Gastrocnemius medialis (tissue), 4 donors: ENCODE measurements around the gene FGF21. TPM values are rescaled to one million over a fixed set of nuclear protein-coding genes. Genes with fewer than 3 reads are reported as not detected.

Experiments used
- ATAC-seq, 2 donors: fragments of 150-250 bp; one replicate each; pipeline ENCODE4 v1.9.1; 2016
- DNase-seq, 2 donors: peaks; one replicate each; pipeline ENCODE4 v3.0.0-alpha.2; 2019
- H3K27ac ChIP-seq, 4 donors: fragments of 200-600 bp; sonication (generic); 1 replicate in 1 of 4; 2 replicates in 3 of 4; pipeline ENCODE4 v1.5.1; 2016 to 2018; ENCODE audit warnings: mild to moderate bottlenecking in 2 of 4, moderate library complexity in 1 of 4
- H3K27me3 ChIP-seq, 3 donors: fragments of 200-600 bp; sonication (generic) in 2 of 3; 1 replicate in 1 of 3; 2 replicates in 2 of 3; pipeline versions ENCODE4 v1.5.1 to v1.6.0; 2016 to 2019; ENCODE audit warnings: mild to moderate bottlenecking in 1 of 3, moderate library complexity in 1 of 3
- H3K36me3 ChIP-seq, 2 donors: fragments of 200-600 bp; sonication (generic) in 1 of 2; one replicate each; pipeline ENCODE4 v1.5.1; 2017 to 2018
- H3K4me1 ChIP-seq, 2 donors: fragments of 200-600 bp; sonication (generic) in 1 of 2; one replicate each; pipeline ENCODE4 v1.5.1; 2016 to 2017; ENCODE audit warnings: mild to moderate bottlenecking in 2 of 2
- H3K4me3 ChIP-seq, 4 donors: fragments of 200-600 bp; sonication (generic) in 3 of 4; 1 replicate in 1 of 4; 2 replicates in 3 of 4; pipeline ENCODE4 v1.5.1; 2016 to 2019; ENCODE audit warnings: mild to moderate bottlenecking in 2 of 4
- H3K9me3 ChIP-seq, 3 donors: fragments of 200-600 bp; sonication (generic) in 2 of 3; 1 replicate in 1 of 3; 2 replicates in 2 of 3; pipeline ENCODE4 v1.5.1; 2016 to 2019
- CTCF ChIP-seq, 5 experiments: fragments of 450-650 bp in 3 of 5; fragments of 200-600 bp in 2 of 5; sonication (generic) in 2 of 5; IDR thresholded peaks in 4 of 5; conservative IDR thresholded peaks in 1 of 5; 1 replicate in 4 of 5; 2 replicates in 1 of 5; pipeline ENCODE4 v1.5.1; 2016 to 2019; ENCODE audit warnings: antibody characterized with exemption in 5 of 5, mild to moderate bottlenecking in 3 of 5, moderate library complexity in 3 of 5
- POLR2A ChIP-seq, 2 donors: fragments of 450-650 bp; IDR thresholded peaks; one replicate each; pipeline ENCODE4 v1.6.1; 2017; ENCODE audit warnings: antibody characterized with exemption in 2 of 2, mild to moderate bottlenecking in 2 of 2, moderate library complexity in 2 of 2
- in situ Hi-C, 4 donors: fragments of 200-750 bp; cut with MboI; loops; one replicate each; pipeline versions ENCODE4 v1.15.0 to v1.8.0; 2017; ENCODE audit warnings: low sequenced_read_pairs in 4 of 4
- intact Hi-C: fragments of 100-400 bp; cut with DNase I; formaldehyde crosslinking; loops from one replicate; pipeline ENCODE4 v1.15.1; 2023; ENCODE audit warnings: low total_unique reads
- total RNA-seq, 4 donors: library from RNA; depleted of rRNA; stranded (reverse); fragments of >200 nt; gene quantifications; one replicate each; pipeline versions ENCODE4 v1.1.0 to v1.2.3, GENCODE V29; 2016

FGF21 gene
- total RNA-seq, 4 donors from 2014 or later, result not detected

GRCh38 chr19:48793271-48793670, 37.9 kb downstream of the FGF21 start:
- Histone ChIP-seq H3K9me3 (no peaks in the 10 kb centered on the region), H3K4me3 (no peak overlapping the region), H3K27me3 (no peaks in the 10 kb centered on the region), H3K4me1 (peaks cover 0 to 4% of the 10 kb centered on the region in 2 donors), H3K27ac (no peak overlapping the region), H3K36me3 (no peaks in the 10 kb centered on the region)
- ATAC-seq (no peak), DNase-seq (no peak)
- in situ Hi-C loops (loop anchor here (5.0 kb wide), 2 partner anchors 39 to 49 kb away; no protein-coding TSS in a partner anchor), intact Hi-C loops (no loop called here)
- TF ChIP-seq POLR2A (IDR thresholded peaks at IDR 0.05) (no peak), CTCF (IDR thresholded peaks at IDR 0.05 in 4 of 5, conservative IDR thresholded peaks at IDR 0.05 in 1 of 5) (no peak)

- peaks cover 0 to 4% of the 10 kb centered on the region in 2 donors for H3K4me1 ChIP-seq
- H3K9me3 ChIP-seq, result no peaks in the 10 kb centered on the region
- intact Hi-C loops, result loop anchor here (2.0 kb wide), 1 partner anchor 17 kb away; the partner anchor contains the start of gene BCAT2
- ATAC-seq (no peak), DNase-seq (no peak)
- H3K4me3 ChIP-seq, result no peak overlapping the region
- no peaks in the 10 kb centered on the region for H3K27me3 ChIP-seq
- in situ Hi-C loops, result loop anchor here (5.0 kb wide), 2 partner anchors 38 to 48 kb away; no protein-coding TSS in a partner anchor
- peak overlapping the region; percentile 83 to 90 (median 86) for H3K27ac ChIP-seq
- TF ChIP-seq CTCF (IDR thresholded peaks at IDR 0.05 in 4 of 5, conservative IDR thresholded peaks at IDR 0.05 in 1 of 5), result no peak
- no peak for TF ChIP-seq POLR2A (IDR thresholded peaks at IDR 0.05)
- H3K36me3 ChIP-seq, result no peaks in the 10 kb centered on the region
Measured at GRCh38 chr19:48794291-48794690, 39.0 kb downstream of the FGF21 start.

DNA sequence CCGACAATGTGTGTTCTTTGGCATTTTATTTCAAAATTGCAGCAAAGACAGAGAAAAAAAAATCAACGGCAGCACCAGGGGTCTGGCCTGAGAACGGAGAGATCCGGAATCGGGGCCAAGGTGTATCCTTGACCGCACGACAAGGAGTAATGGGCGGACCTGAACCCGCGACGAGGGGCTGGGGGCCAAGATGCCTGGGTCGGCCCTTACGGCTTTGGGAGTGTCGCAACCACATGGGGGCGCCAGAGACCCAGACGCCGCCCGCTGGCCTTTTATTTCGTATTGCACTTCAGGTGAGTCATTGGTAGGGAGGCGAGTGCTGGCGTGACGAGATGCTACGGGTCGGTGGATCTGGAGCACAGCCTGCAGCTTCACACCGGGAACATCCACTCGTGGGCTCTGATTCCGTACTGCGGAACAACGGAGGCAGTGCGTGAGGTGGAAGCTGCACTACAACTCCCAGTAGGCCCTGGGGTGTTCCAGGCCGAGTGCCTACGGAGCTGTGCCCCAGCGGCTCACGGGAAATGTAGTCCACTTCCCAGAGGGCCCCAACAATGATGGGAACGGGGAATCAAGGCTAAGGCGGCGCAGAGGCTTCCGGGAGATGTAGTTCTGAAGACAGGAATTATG, 39.8 kb downstream of the FGF21 start:
- intact Hi-C loops (loop anchor here (1.0 to 5.0 kb wide), 4 partner anchors 16 to 257 kb away; partner anchors contain the start of genes BCAT2 and FTL), in situ Hi-C loops (no loop called here)
- ATAC-seq, result peak; percentile 97 to 98
- DNase-seq, result peak; percentile 90 to 93
- Histone ChIP-seq H3K27me3 (no peaks in the 10 kb centered on the region), H3K9me3 (no peaks in the 10 kb centered on the region), H3K36me3 (no peaks in the 10 kb centered on the region), H3K4me3 (peak overlapping the region; percentile 46 to 56 (median 51)), H3K4me1 (peaks cover 0 to 4% of the 10 kb centered on the region in 2 donors), H3K27ac (peak overlapping the region; percentile 83 to 90 (median 86))
- TF ChIP-seq CTCF (IDR thresholded peaks at IDR 0.05 in 4 of 5, conservative IDR thresholded peaks at IDR 0.05 in 1 of 5) (peak; percentile 98 to 99 (median 99)), POLR2A (IDR thresholded peaks at IDR 0.05) (no peak)

DNA sequence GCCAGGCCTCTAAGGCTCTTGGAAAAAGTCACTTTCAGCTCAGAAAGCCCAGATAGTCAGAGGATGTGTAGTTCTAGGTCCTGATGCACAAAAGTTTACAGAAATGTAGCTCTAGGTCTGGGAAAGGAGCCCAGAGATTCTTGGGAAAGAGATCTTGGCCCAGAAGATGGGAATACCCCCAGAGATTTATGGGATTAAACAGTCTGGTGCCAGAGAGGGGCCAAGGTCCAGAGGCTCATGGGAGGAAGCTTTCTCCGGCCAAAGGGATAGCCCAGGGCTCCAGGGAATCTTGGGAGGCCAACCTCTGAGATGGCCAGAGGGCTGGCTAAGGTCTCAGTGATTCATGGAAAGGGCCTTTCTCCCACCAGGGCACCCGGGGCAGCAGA, 40.4 kb downstream of the FGF21 start:
- H3K36me3 ChIP-seq, result no peaks in the 10 kb centered on the region
- no peak for TF ChIP-seq CTCF (IDR thresholded peaks at IDR 0.05 in 4 of 5, conservative IDR thresholded peaks at IDR 0.05 in 1 of 5)
- TF ChIP-seq POLR2A (IDR thresholded peaks at IDR 0.05), result no peak
- ATAC-seq (peak; percentile 31 to 33), DNase-seq (peak in 1 of 2 donors; percentile 55)
- H3K4me3 ChIP-seq, result no peak overlapping the region
- intact Hi-C loops, result loop anchor here (1.0 to 5.0 kb wide), 4 partner anchors 15 to 257 kb away; partner anchors contain the start of genes BCAT2 and FTL
- H3K27me3 ChIP-seq, result no peaks in the 10 kb centered on the region
- peak overlapping the region; percentile 83 to 90 (median 86) for H3K27ac ChIP-seq
- no peaks in the 10 kb centered on the region for H3K9me3 ChIP-seq
- peaks cover 0 to 4% of the 10 kb centered on the region in 2 donors for H3K4me1 ChIP-seq
- in situ Hi-C loops, result no loop called here
